Measurements from ENCODE around the gene CPLX4. TPM values are rescaled to one million over a fixed set of nuclear protein-coding genes. Genes with fewer than 3 reads are reported as not detected.
"Not testable (repeated sequence)": the region's sequence is repeated elsewhere in the genome, so short reads cannot be mapped to it uniquely, and the experiment has no call there.

The CPLX4 gene
- total RNA-seq, 1 donor from 2014 or later = not detected

- Mint-ChIP-seq H3K27me3 (ENCODE audit: low read depth) (peaks cover 83% of the 10 kb centered on the region), H3K9me3 (no peaks in the 10 kb centered on the region), H3K27ac (no peak overlapping the region), H3K4me3 (ENCODE audit: low read depth) (no peak overlapping the region), H3K4me1 (ENCODE audit: low read depth) (peaks cover 16% of the 10 kb centered on the region), H3K36me3 (ENCODE audit: low read depth) (no peaks in the 10 kb centered on the region)
- intact Hi-C loops (cut with micrococcal nuclease) = loop anchor here (5.0 kb wide), 2 partner anchors 431 to 1829 kb away; partner anchors contain the start of genes CCBE1 and ONECUT2
- DNase-seq (ENCODE audit: low spot score) = no peak
Observed at GRCh38 chr18:59266459-59266858, 52.0 kb downstream of the CPLX4 start.

GRCh38 chr18:59265974-59266369 is 52.5 kb downstream of the CPLX4 start:
- intact Hi-C loops (cut with micrococcal nuclease) = loop anchor here (1.0 to 5.0 kb wide), 3 partner anchors 7 to 1829 kb away; partner anchors contain the start of genes CCBE1, ONECUT2 and RAX
- H3K36me3 Mint-ChIP-seq (ENCODE audit: low read depth) = no peaks in the 10 kb centered on the region
- H3K4me1 Mint-ChIP-seq (ENCODE audit: low read depth) = peaks cover 16% of the 10 kb centered on the region
- H3K4me3 Mint-ChIP-seq (ENCODE audit: low read depth) = peak overlapping the region; percentile 58
- peaks cover 82% of the 10 kb centered on the region for H3K27me3 Mint-ChIP-seq (ENCODE audit: low read depth)
- no peak overlapping the region for H3K27ac Mint-ChIP-seq
- DNase-seq (ENCODE audit: low spot score) = no peak
- H3K9me3 Mint-ChIP-seq = no peaks in the 10 kb centered on the region

- DNase-seq (ENCODE audit: low spot score) = no peak
- intact Hi-C loops (cut with micrococcal nuclease) = loop anchor here (1.0 to 5.0 kb wide), 3 partner anchors 8 to 1828 kb away; partner anchors contain the start of genes CCBE1, ONECUT2 and RAX
- Mint-ChIP-seq H3K9me3 (no peaks in the 10 kb centered on the region), H3K27ac (no peak overlapping the region), H3K36me3 (ENCODE audit: low read depth) (no peaks in the 10 kb centered on the region), H3K4me3 (ENCODE audit: low read depth) (peak overlapping the region; percentile 58), H3K27me3 (ENCODE audit: low read depth) (peaks cover 81% of the 10 kb centered on the region), H3K4me1 (ENCODE audit: low read depth) (peaks cover 12% of the 10 kb centered on the region)
Observed at GRCh38 chr18:59265246-59265973, 53.0 kb downstream of the CPLX4 start.

GRCh38 chr18:59264651-59265245 is 53.7 kb downstream of the CPLX4 start:
- no peak for DNase-seq (ENCODE audit: low spot score)
- H3K4me1 Mint-ChIP-seq (ENCODE audit: low read depth) = peaks cover 11% of the 10 kb centered on the region
- H3K9me3 Mint-ChIP-seq = no peaks in the 10 kb centered on the region
- peak overlapping the region; percentile 58 for H3K4me3 Mint-ChIP-seq (ENCODE audit: low read depth)
- intact Hi-C loops (cut with micrococcal nuclease) = loop anchor here (1.0 to 5.0 kb wide), 3 partner anchors 9 to 1827 kb away; partner anchors contain the start of genes CCBE1, ONECUT2 and RAX
- H3K27ac Mint-ChIP-seq = no peak overlapping the region
- peaks cover 78% of the 10 kb centered on the region for H3K27me3 Mint-ChIP-seq (ENCODE audit: low read depth)
- H3K36me3 Mint-ChIP-seq (ENCODE audit: low read depth) = no peaks in the 10 kb centered on the region

GRCh38 chr18:59264121-59264571 is 54.3 kb downstream of the CPLX4 start:
- Mint-ChIP-seq H3K9me3 (no peaks in the 10 kb centered on the region), H3K27ac (no peak overlapping the region), H3K27me3 (ENCODE audit: low read depth) (peaks cover 79% of the 10 kb centered on the region), H3K36me3 (ENCODE audit: low read depth) (no peaks in the 10 kb centered on the region), H3K4me3 (ENCODE audit: low read depth) (no peak overlapping the region), H3K4me1 (ENCODE audit: low read depth) (peaks cover 7% of the 10 kb centered on the region)
- intact Hi-C loops (cut with micrococcal nuclease) = no loop called here
- DNase-seq (ENCODE audit: low spot score) = no peak

GRCh38 chr18:59263661-59264060 is 54.8 kb downstream of the CPLX4 start:
- intact Hi-C loops (cut with micrococcal nuclease) = no loop called here
- DNase-seq (ENCODE audit: low spot score) = no peak
- no peak overlapping the region for H3K27ac Mint-ChIP-seq
- peak overlapping the region; percentile 54 for H3K4me3 Mint-ChIP-seq (ENCODE audit: low read depth)
- H3K36me3 Mint-ChIP-seq (ENCODE audit: low read depth) = no peaks in the 10 kb centered on the region
- H3K4me1 Mint-ChIP-seq (ENCODE audit: low read depth) = peaks cover 7% of the 10 kb centered on the region
- H3K27me3 Mint-ChIP-seq (ENCODE audit: low read depth) = peaks cover 80% of the 10 kb centered on the region
- H3K9me3 Mint-ChIP-seq = no peaks in the 10 kb centered on the region

GRCh38 chr18:59262243-59262642 is 56.2 kb downstream of the CPLX4 start:
- H3K9me3 Mint-ChIP-seq; H3K4me3 Mint-ChIP-seq (ENCODE audit: low read depth); H3K4me1 Mint-ChIP-seq (ENCODE audit: low read depth); intact Hi-C loops (cut with micrococcal nuclease); H3K36me3 Mint-ChIP-seq (ENCODE audit: low read depth); DNase-seq (ENCODE audit: low spot score); H3K27ac Mint-ChIP-seq: not testable (repeated sequence)
- peaks cover 71% of the 10 kb centered on the region for H3K27me3 Mint-ChIP-seq (ENCODE audit: low read depth)

- H3K9me3 Mint-ChIP-seq; H3K4me3 Mint-ChIP-seq (ENCODE audit: low read depth); H3K4me1 Mint-ChIP-seq (ENCODE audit: low read depth); H3K36me3 Mint-ChIP-seq (ENCODE audit: low read depth); DNase-seq (ENCODE audit: low spot score); H3K27ac Mint-ChIP-seq; intact Hi-C loops (cut with micrococcal nuclease): not testable (repeated sequence)
- H3K27me3 Mint-ChIP-seq (ENCODE audit: low read depth) = peaks cover 67% of the 10 kb centered on the region
Observed at GRCh38 chr18:59261842-59262241, 56.6 kb downstream of the CPLX4 start.

- H3K27ac Mint-ChIP-seq; intact Hi-C loops (cut with micrococcal nuclease): not testable (repeated sequence)
- H3K27me3 Mint-ChIP-seq (ENCODE audit: low read depth) = peaks cover 24% of the 10 kb centered on the region
Observed at GRCh38 chr18:59255491-59255890, 63.0 kb downstream of the CPLX4 start.

GRCh38 chr18:59249199-59249774 is 69.2 kb downstream of the CPLX4 start:
- intact Hi-C loops (cut with micrococcal nuclease) = loop anchor here (1.0 to 2.0 kb wide), 2 partner anchors 59 to 154 kb away; no protein-coding TSS in a partner anchor
- Mint-ChIP-seq H3K4me3 (ENCODE audit: low read depth) (no peak overlapping the region), H3K27me3 (ENCODE audit: low read depth) (peaks cover 38% of the 10 kb centered on the region), H3K4me1 (ENCODE audit: low read depth) (no peaks in the 10 kb centered on the region), H3K36me3 (ENCODE audit: low read depth) (no peaks in the 10 kb centered on the region), H3K27ac (no peak overlapping the region), H3K9me3 (no peaks in the 10 kb centered on the region)
- no peak for DNase-seq (ENCODE audit: low spot score)

More at GRCh38 chr18:59255491-59255890, 63.0 kb downstream of the CPLX4 start:
- not testable (repeated sequence) for DNase-seq (ENCODE audit: low spot score); H3K4me1 Mint-ChIP-seq (ENCODE audit: low read depth); H3K9me3 Mint-ChIP-seq; H3K4me3 Mint-ChIP-seq (ENCODE audit: low read depth); H3K36me3 Mint-ChIP-seq (ENCODE audit: low read depth)

GRCh38 chr18:59246796-59247195 is 71.7 kb downstream of the CPLX4 start:
- no peak for DNase-seq (ENCODE audit: low spot score)
- H3K4me3 Mint-ChIP-seq (ENCODE audit: low read depth) = no peak overlapping the region

More at GRCh38 chr18:59246796-59247195, 71.7 kb downstream of the CPLX4 start:
- no peaks in the 10 kb centered on the region for H3K36me3 Mint-ChIP-seq (ENCODE audit: low read depth)
- no peaks in the 10 kb centered on the region for H3K9me3 Mint-ChIP-seq
- no peak overlapping the region for H3K27ac Mint-ChIP-seq
- H3K4me1 Mint-ChIP-seq (ENCODE audit: low read depth) = no peaks in the 10 kb centered on the region
- intact Hi-C loops (cut with micrococcal nuclease) = no loop called here
- H3K27me3 Mint-ChIP-seq (ENCODE audit: low read depth) = peaks cover 33% of the 10 kb centered on the region

All from activated T-helper 2 cell treated with anti-CD3 and anti-CD28 coated beads, Interferon-gamma antibody, Interleukin-2, Interleukin-4, amounts not matched to agents 10 μg/mL and 5 μg/mL and 100 μg/mL, durations not matched to agents 14 hours and 24 hours and 36 hours (primary cell).